HG03095 (cell line): ENCODE data around the gene FUT9.

Experiments used
- ATAC-seq: cut with Tn5 transposase; IDR thresholded peaks from one replicate; pipeline ENCODE4 v1.9.1; 2021; ENCODE audit warnings: moderate library complexity; ENCODE audit not compliant: unreplicated experiment

FUT9 gene

GRCh38 chr6:96066376-96066775 is 50.6 kb downstream of the FUT9 start:
- ATAC-seq: no peak

- ATAC-seq: no peak
Measured at GRCh38 chr6:96073555-96073954, 57.8 kb downstream of the FUT9 start.

DNA sequence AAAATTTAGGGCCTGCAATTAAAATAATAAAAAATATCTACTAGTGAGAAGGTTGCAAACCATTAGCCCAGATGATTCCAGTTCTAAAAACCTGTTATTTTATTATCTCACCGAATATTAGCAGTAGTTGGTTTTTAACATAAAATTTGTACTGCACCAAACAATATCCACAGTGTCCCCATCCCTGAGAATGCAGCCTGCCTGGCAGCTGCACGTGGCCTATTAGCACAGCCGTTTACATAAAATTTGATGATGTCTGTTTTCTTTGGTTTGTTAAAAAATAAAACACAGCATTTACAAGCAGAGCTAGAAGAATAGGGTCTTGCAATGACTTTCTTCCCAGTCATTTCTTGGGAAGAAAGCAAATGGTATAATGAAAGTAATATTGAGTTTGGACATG is 58.2 kb downstream of the FUT9 start:
- ATAC-seq: no peak

- ATAC-seq: no peak
Measured at GRCh38 chr6:96075826-96076225, 60.1 kb downstream of the FUT9 start.

DNA sequence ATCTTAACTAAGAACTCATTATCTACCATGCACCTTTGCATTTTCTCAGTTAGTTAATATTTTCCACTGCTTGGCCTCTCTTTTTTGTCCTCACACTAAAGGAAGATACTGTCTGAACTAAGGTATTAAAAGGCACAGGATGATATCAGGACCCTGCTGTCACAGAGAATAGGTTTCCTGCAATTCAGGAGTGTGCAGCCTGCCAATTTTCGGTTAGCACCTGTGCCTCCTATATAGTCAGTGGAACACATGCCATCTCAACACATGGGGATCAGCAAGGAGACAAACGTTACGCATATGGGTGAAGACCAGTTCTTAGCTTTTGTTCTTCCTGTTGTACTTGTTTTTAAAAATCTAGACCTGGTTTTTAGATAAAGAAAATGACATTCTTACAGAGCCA is 71.0 kb downstream of the FUT9 start:
- no peak for ATAC-seq

DNA sequence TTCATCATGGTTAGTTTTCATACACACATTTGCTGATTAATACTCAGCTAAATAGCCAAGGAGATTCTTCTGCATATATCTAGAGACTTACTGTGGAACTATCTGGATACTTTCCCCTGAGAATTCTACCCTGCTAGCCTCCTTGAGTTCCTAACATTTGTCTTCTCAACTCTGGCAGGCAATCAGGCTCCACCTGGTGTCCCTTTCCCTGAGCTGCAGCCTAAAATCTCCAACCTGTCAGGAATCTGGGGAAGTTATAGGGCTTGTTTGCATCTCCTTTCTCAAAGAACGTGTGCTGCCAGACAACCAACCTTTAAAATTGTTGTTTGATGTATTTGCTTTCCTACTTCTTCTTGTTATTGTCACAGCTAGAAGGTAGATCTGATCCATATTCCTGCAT is 73.4 kb downstream of the FUT9 start:
- no peak for ATAC-seq

DNA sequence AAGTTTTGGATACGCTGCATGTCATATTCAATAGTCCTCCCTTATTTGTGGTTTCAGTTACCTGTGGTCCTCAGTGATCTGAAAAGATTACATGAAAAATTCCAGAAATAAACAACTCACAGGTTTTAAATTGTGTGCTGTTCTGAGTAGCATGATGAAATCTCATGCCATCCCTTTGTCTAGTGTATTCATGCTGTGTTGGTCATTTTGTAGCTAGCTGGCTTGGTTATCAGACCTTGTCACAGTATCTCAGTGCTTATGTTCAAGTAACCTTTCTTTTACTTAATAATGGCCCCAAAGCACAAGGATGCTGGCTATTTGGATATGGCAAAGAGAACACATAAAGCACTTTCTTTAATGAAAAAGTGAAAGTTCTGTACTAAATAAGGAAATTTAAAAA is 78.3 kb downstream of the FUT9 start:
- ATAC-seq: no peak

DNA sequence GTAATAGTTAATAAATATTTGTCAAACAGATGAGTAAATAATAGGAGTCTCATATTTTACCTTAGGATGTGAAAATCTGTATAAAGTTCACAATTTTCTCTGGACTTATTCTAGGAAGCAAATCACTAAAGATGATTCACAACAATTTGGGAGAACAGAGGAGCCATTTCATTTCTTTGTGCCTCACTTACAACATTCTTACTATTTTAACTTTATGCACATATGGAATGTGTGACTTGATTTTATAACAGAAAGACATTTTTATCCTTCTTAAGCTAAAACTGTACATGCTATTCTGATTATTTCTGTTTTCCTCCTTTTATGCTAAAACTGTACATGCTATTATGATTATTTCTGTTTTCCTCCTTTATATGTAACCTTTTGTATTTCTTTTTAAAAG is 83.3 kb downstream of the FUT9 start:
- no peak for ATAC-seq

GRCh38 chr6:96101564-96101963 is 85.8 kb downstream of the FUT9 start:
- ATAC-seq: no peak

- no peak for ATAC-seq
Measured at GRCh38 chr6:96104910-96105309, 89.1 kb downstream of the FUT9 start.

GRCh38 chr6:96110878-96111277 is 95.1 kb downstream of the FUT9 start:
- ATAC-seq: no peak

GRCh38 chr6:96116674-96117073 is 100.9 kb downstream of the FUT9 start:
- no peak for ATAC-seq

DNA sequence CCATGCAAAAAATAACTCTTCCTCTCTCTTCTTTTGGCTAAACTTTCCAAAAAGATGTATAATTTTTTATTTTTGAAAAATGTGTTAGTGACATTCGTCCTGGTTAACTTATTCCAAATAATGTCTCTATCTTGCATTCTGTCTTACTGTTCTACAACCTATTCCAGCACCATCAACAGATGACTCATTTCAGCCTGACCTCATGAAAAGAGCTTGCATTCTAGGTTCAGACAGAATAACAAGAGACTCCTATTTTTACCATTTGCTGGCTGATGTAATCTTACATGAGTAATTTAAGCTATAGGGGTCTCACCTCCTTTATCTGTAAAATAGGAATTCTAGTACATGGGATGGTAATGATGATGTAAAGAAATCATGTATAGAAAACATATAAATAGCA is 109.0 kb downstream of the FUT9 start:
- no peak for ATAC-seq

DNA sequence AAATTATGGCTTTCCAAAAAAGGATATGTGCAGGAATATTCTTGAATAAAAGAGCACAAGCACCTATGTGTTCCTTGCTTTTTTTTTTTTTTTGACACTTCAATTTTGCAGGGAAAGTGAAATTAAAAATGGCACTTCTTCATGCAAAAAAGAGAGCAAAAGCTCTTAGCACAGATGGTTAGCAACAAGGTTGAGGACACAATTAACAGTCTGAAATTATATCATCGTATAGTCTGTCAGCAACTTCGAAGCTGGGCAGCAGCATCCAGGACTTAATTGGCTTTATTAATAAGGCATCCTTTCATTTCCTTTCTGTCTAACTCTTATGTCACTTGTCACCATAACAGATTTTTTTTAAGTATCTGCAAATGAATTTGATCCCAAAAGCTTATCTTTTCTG is 122.6 kb downstream of the FUT9 start:
- ATAC-seq: no peak

GRCh38 chr6:96142142-96142541 is 126.4 kb downstream of the FUT9 start:
- ATAC-seq: no peak

DNA sequence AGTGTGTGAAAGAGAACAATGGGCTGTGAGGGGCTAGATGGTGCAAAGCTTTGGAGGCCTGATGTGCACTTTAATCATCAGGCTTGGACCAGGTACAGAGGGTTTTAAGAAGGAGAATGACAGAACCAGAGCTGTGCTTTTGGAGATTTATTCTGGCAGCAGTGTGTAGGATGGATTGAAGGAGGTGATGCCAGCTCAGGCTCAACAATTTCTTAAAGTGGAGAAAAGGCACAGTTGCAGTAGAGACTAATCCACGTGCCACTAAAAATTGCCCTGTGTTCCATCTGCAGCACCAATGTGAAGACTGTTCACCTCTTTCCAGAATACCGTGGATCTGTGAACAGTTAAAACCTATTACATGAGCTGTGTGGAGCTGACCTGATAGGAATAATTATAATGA is 134.7 kb downstream of the FUT9 start:
- no peak for ATAC-seq

- no peak for ATAC-seq
Measured at GRCh38 chr6:96151707-96152106, 135.9 kb downstream of the FUT9 start.

GRCh38 chr6:96152114-96152708 is 136.4 kb downstream of the FUT9 start:
- no peak for ATAC-seq

- no peak for ATAC-seq
Measured at GRCh38 chr6:96153775-96154174, 138.0 kb downstream of the FUT9 start.

- no peak for ATAC-seq
Measured at GRCh38 chr6:96156425-96156824, 140.7 kb downstream of the FUT9 start.

GRCh38 chr6:96157018-96157565 is 141.3 kb downstream of the FUT9 start:
- ATAC-seq: peak; percentile 92

GRCh38 chr6:96162711-96163120 is 146.9 kb downstream of the FUT9 start:
- ATAC-seq: no peak

DNA sequence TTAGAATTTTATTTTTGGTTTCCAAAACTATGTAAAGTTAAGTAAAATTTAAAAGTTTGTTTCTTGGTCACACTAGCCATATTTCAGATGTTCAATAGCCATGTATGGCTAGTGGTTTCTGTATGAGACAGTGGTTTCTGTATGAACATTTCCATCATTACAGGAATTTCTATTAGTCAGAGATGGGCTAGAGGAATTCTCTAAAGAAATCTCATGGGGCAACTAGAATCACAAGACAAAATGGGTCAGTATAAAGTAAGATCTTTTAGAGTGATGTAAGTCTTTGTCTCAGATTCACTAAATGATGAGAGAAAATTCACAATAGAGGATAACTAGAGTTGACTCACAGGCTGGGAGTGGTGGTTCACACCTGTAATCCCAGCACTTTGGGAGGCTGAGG is 149.0 kb downstream of the FUT9 start:
- ATAC-seq: no peak
